NAMALWA (cell line): ENCODE measurements around the gene TMIE.

ENCODE experiments used
- DNase-seq: peaks from one replicate; pipeline ENCODE4 v3.0.0-alpha.2; 2015; ENCODE audit warnings: low spot score

Gene TMIE

GRCh38 chr3:46669191-46669999 is 31.8 kb upstream of the TMIE start:
- no peak for DNase-seq

- no peak for DNase-seq
Measured at GRCh38 chr3:46670000-46670890, 30.9 kb upstream of the TMIE start.

GRCh38 chr3:46670891-46671427 is 30.2 kb upstream of the TMIE start:
- DNase-seq, result no peak

GRCh38 chr3:46671541-46672348 is 29.4 kb upstream of the TMIE start:
- no peak for DNase-seq

- no peak for DNase-seq
Measured at GRCh38 chr3:46672349-46672695, 28.9 kb upstream of the TMIE start.

- no peak for DNase-seq
Measured at GRCh38 chr3:46673151-46674030, 27.8 kb upstream of the TMIE start.

- DNase-seq, result peak; percentile 21
Measured at GRCh38 chr3:46674031-46674845, 27.0 kb upstream of the TMIE start.

- no peak for DNase-seq
Measured at GRCh38 chr3:46675426-46675825, 25.8 kb upstream of the TMIE start.

GRCh38 chr3:46675843-46676567 is 25.2 kb upstream of the TMIE start:
- DNase-seq, result no peak

GRCh38 chr3:46676601-46677410 is 24.4 kb upstream of the TMIE start:
- DNase-seq, result no peak

- no peak for DNase-seq
Measured at GRCh38 chr3:46677411-46677726, 23.8 kb upstream of the TMIE start.

- DNase-seq, result no peak
Measured at GRCh38 chr3:46678280-46678679, 22.9 kb upstream of the TMIE start.

- DNase-seq, result no peak
Measured at GRCh38 chr3:46679681-46680080, 21.5 kb upstream of the TMIE start.

GRCh38 chr3:46680298-46680826 is 20.8 kb upstream of the TMIE start:
- no peak for DNase-seq

- DNase-seq, result no peak
Measured at GRCh38 chr3:46681387-46681786, 19.8 kb upstream of the TMIE start.

- no peak for DNase-seq
Measured at GRCh38 chr3:46681856-46682540, 19.2 kb upstream of the TMIE start.

GRCh38 chr3:46682974-46683373 is 18.2 kb upstream of the TMIE start:
- no peak for DNase-seq

GRCh38 chr3:46684891-46685290 is 16.3 kb upstream of the TMIE start:
- no peak for DNase-seq
